Colonic mucosa (tissue), 4 donors: ENCODE data around the gene CD160. TPM values are rescaled to one million over a fixed set of nuclear protein-coding genes. Genes with fewer than 3 reads are reported as not detected.

ENCODE experiments used
- DNase-seq: peaks from one replicate; pipeline ENCODE4 v3.0.0-alpha.2; 2020
- H3K27ac ChIP-seq: fragments of 200-600 bp; one replicate; pipeline ENCODE4 v1.8.0; 2021
- H3K27me3 ChIP-seq: fragments of 200-600 bp; one replicate; pipeline ENCODE4 v1.8.0; 2021
- H3K36me3 ChIP-seq: fragments of 200-600 bp; one replicate; pipeline ENCODE4 v1.8.0; 2021
- H3K4me1 ChIP-seq: fragments of 200-600 bp; one replicate; pipeline ENCODE4 v1.8.0; 2021; ENCODE audit warnings: mild to moderate bottlenecking
- H3K4me3 ChIP-seq: fragments of 200-600 bp; one replicate; pipeline ENCODE4 v1.8.0; 2021
- H3K9ac ChIP-seq, 2 donors: one replicate each; pipeline ENCODE4 v1.7.0; 2013; ENCODE audit warnings: control low read depth in 2 of 2, low read depth in 2 of 2, low read length in 2 of 2
- H3K9me3 ChIP-seq: fragments of 200-600 bp; one replicate; pipeline ENCODE4 v1.8.0; 2021
- intact Hi-C: fragments of 100-400 bp; cut with DNase I; formaldehyde crosslinking; loops from one replicate; pipeline ENCODE4 v1.14.1; 2022
- total RNA-seq, 2 donors: library from RNA; stranded (reverse); fragmentation: NEBNext Ultra II Directional in 1 of 2; extraction: Animal tissue kit (Norgen Biotek cat#: 25700) in 1 of 2; gene quantifications; one replicate each; pipeline ENCODE4 v1.2.1, GENCODE V29; 2021
- TF ChIP-seq, protein P1 (sequence below): fragments of 200-600 bp; IDR thresholded peaks from one replicate; pipeline ENCODE4 v1.8.0; 2022; ENCODE audit warnings: antibody characterized with exemption, mild to moderate bottlenecking
- donor health status: healthy.
- donor health status: DM: no; HTN: no; CAD: no.
- donor health status: DM: no; HTN: no; CAD: no.

The CD160 gene
- total RNA-seq, 2 donors from 2014 or later, result 0.25 to 0.61 TPM

DNA sequence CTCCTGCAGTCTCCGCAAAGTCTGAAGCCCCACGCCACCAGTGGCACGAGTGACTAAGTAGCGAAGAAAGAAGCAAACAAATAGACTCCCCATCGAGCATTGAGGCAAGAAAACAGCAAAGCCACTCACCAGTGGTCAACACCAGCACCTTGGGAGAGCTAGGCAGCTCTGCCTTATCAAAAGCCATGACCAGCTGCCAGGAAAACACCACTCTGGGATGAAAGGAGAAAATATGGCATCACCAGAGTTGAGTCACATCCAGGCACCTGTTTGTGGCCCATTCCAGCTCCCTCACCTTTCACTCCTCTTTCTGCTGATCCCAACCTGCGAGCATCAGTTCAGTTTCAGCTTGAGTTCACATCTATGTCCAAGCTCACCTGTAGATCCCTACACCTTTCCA is 29.4 kb upstream of the CD160 start:
- intact Hi-C loops, result no loop called here
- H3K9ac ChIP-seq, result no peak overlapping the region
- no peaks in the 10 kb centered on the region for H3K9me3 ChIP-seq
- no peaks in the 10 kb centered on the region for H3K4me1 ChIP-seq
- no peaks in the 10 kb centered on the region for H3K27me3 ChIP-seq
- H3K4me3 ChIP-seq, result no peak overlapping the region
- no peak overlapping the region for H3K27ac ChIP-seq
- DNase-seq, result no peak
- TF ChIP-seq, protein P1, sequence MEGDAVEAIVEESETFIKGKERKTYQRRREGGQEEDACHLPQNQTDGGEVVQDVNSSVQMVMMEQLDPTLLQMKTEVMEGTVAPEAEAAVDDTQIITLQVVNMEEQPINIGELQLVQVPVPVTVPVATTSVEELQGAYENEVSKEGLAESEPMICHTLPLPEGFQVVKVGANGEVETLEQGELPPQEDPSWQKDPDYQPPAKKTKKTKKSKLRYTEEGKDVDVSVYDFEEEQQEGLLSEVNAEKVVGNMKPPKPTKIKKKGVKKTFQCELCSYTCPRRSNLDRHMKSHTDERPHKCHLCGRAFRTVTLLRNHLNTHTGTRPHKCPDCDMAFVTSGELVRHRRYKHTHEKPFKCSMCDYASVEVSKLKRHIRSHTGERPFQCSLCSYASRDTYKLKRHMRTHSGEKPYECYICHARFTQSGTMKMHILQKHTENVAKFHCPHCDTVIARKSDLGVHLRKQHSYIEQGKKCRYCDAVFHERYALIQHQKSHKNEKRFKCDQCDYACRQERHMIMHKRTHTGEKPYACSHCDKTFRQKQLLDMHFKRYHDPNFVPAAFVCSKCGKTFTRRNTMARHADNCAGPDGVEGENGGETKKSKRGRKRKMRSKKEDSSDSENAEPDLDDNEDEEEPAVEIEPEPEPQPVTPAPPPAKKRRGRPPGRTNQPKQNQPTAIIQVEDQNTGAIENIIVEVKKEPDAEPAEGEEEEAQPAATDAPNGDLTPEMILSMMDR, result no peak
- H3K36me3 ChIP-seq, result no peaks in the 10 kb centered on the region

GRCh38 chr1:145690587-145691558 is 28.4 kb upstream of the CD160 start:
- H3K9me3 ChIP-seq, result no peaks in the 10 kb centered on the region
- TF ChIP-seq, protein P1, result no peak
- no peak for DNase-seq
- no peaks in the 10 kb centered on the region for H3K4me1 ChIP-seq
- intact Hi-C loops, result no loop called here
- H3K27me3 ChIP-seq, result no peaks in the 10 kb centered on the region
- no peak overlapping the region for H3K9ac ChIP-seq
- no peaks in the 10 kb centered on the region for H3K36me3 ChIP-seq
- no peak overlapping the region for H3K4me3 ChIP-seq
- H3K27ac ChIP-seq, result no peak overlapping the region

DNA sequence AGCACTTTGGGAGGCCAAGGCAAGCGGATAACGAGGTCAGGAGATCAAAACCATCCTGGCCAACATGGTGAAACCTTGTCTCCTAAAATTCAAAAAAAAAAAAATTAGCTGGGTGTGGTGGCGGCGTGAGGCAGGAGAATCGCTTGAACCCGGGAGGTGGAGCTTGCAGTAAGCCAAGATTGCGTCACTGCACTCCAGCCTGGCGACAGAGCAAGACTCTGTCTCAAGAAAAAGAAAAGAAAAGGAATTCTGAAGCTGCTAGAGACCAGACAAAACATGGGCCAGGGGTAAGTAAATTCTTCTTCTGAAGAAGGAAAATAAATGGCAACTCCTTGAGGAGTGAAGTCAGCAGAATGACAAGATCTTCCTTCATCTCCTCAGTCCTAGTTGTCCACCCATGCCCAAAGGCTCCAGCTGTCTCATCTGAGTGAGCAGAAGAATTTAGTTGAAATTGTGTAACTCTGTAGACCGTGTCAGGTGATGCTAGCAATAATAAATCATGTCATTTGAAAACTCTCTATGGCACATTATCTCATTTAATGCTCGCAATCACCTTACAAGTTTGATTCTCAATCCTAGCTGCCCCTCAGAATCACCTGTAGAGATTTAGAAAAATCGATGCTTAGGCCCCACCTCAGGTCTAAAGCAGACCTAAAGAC is 26.4 kb upstream of the CD160 start:
- TF ChIP-seq, protein P1, result no peak
- H3K36me3 ChIP-seq, result no peaks in the 10 kb centered on the region
- intact Hi-C loops, result no loop called here
- DNase-seq, result no peak
- H3K9ac ChIP-seq, result no peak overlapping the region
- no peaks in the 10 kb centered on the region for H3K9me3 ChIP-seq
- no peaks in the 10 kb centered on the region for H3K4me1 ChIP-seq
- H3K4me3 ChIP-seq, result no peak overlapping the region
- no peak overlapping the region for H3K27ac ChIP-seq
- no peaks in the 10 kb centered on the region for H3K27me3 ChIP-seq

DNA sequence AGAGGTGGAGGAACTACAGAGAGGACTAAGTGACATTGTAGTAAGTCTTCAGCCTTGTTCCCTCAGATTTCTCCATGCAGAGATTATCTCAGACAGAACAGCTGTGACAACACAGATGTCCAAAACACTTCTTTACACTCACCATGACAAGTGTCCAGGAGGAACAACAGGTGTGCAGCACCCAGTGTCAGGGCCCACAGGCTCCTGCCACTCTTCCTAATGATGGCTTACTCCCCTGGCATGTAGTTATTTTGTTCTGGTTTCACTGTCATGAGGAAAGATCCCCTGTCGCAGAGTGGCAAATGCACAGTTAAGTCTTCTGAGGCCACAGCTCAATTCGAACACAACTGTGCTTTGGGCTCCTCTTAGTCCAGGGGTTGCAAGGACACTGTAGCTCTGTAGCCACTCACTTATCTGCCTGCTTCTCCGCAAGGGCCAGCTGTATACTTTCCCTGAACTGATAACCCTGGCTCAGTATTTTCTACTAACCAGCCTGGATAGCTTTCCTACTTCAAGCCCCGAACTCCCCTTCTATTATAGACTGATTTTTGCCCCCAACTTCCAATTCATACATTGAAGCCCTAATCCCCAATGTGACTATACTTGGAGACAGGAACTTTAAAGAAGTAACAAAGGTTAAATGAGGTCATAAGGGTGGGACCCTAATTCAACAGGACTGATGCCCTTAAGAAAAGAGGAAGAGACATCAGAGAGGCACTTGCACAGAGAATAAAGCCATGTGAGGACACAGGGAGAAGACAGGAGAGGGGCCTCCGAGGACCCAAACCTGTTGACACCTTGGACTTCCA is 23.3 kb upstream of the CD160 start:
- H3K9me3 ChIP-seq, result no peaks in the 10 kb centered on the region
- H3K4me3 ChIP-seq, result no peak overlapping the region
- TF ChIP-seq, protein P1, result no peak
- DNase-seq, result no peak
- H3K36me3 ChIP-seq, result no peaks in the 10 kb centered on the region
- H3K27me3 ChIP-seq, result no peaks in the 10 kb centered on the region
- no peak overlapping the region for H3K27ac ChIP-seq
- no peak overlapping the region for H3K9ac ChIP-seq
- H3K4me1 ChIP-seq, result no peaks in the 10 kb centered on the region
- intact Hi-C loops, result no loop called here

- no peaks in the 10 kb centered on the region for H3K36me3 ChIP-seq
- H3K4me1 ChIP-seq, result no peaks in the 10 kb centered on the region
- no peak overlapping the region for H3K9ac ChIP-seq
- intact Hi-C loops, result no loop called here
- TF ChIP-seq, protein P1, result no peak
- no peak for DNase-seq
- H3K27ac ChIP-seq, result no peak overlapping the region
- no peaks in the 10 kb centered on the region for H3K27me3 ChIP-seq
- H3K4me3 ChIP-seq, result no peak overlapping the region
- no peaks in the 10 kb centered on the region for H3K9me3 ChIP-seq
These were observed 22.7 kb upstream of the CD160 start for GRCh38 chr1:145696630-145696960.
